OCI-LY7 (cell line): ENCODE results near the gene ANKMY1. TPM values are rescaled to one million over a fixed set of nuclear protein-coding genes. Genes with fewer than 3 reads are reported as not detected.
A peak's percentile ranks its signal among the peaks of the same experiment; 100 is the strongest.

Experiments used
- BruUV-seq: library from RNA; stranded (reverse); fragments of 400-500 nt; replicated peaks from 2 replicates; lab custom pipeline; 2021; lab: Mats Ljungman, UMichigan
- CTCF ChIA-PET: fragments of 300-600 bp; sonication (Branson Sonifier 250); formaldehyde crosslinking; loops from one replicate; lab custom pipeline; 2022; ENCODE audit warnings: antibody characterized with exemption; ENCODE audit not compliant: unreplicated experiment; lab: Charles Lee
- POLR2A ChIA-PET: fragments of 300-600 bp; sonication (Branson Sonifier 250); formaldehyde crosslinking; loops from one replicate; lab custom pipeline; 2022; ENCODE audit warnings: antibody characterized with exemption; lab: Charles Lee
- DNase-seq: peaks from one replicate; pipeline ENCODE4 v3.0.0-alpha.2; 2015; ENCODE audit warnings: low spot score
- H2AFZ ChIP-seq: fragments of 200-600 bp; sonication (generic), shearing (Covaris generic); 2 replicates; pipeline ENCODE4 v1.6.1; 2014; ENCODE audit warnings: mild to moderate bottlenecking, antibody characterized with exemption, low read length, moderate library complexity
- H3K27ac ChIP-seq: fragments of 200-600 bp; sonication (generic); 2 replicates; pipeline ENCODE4 v1.5.1; 2014; ENCODE audit warnings: mixed run types, low read depth, mild to moderate bottlenecking, moderate library complexity, low read length, inconsistent platforms; ENCODE audit not compliant: poor library complexity, severe bottlenecking
- H3K36me3 ChIP-seq: fragments of 200-600 bp; sonication (generic); 2 replicates; pipeline ENCODE4 v1.6.1; 2014; ENCODE audit warnings: mild to moderate bottlenecking, antibody characterized with exemption, low read length, moderate library complexity, mixed read lengths; ENCODE audit not compliant: insufficient read depth
- H3K4me1 ChIP-seq: fragments of 200-600 bp; sonication (generic); 2 replicates; pipeline ENCODE4 v1.5.1; 2014; ENCODE audit warnings: mild to moderate bottlenecking, low read length; ENCODE audit not compliant: insufficient read depth, poor library complexity, severe bottlenecking
- H3K4me2 ChIP-seq: fragments of 200-600 bp; sonication (generic); 2 replicates; pipeline ENCODE4 v1.6.1; 2014; ENCODE audit warnings: mild to moderate bottlenecking, low read length
- H3K4me3 ChIP-seq: fragments of 200-600 bp; sonication (generic); 2 replicates; pipeline ENCODE4 v1.5.1; 2014; ENCODE audit warnings: mild to moderate bottlenecking, low read depth, low read length; ENCODE audit not compliant: poor library complexity, severe bottlenecking
- H3K79me2 ChIP-seq: fragments of 200-600 bp; sonication (generic); 2 replicates; pipeline ENCODE4 v1.6.1; 2016; ENCODE audit warnings: low read depth, mild to moderate bottlenecking, low read length, moderate library complexity, mixed read lengths; ENCODE audit not compliant: insufficient read depth
- H3K9me2 ChIP-seq: fragments of 200-600 bp; sonication (generic); 2 replicates; pipeline ENCODE4 v1.6.1; 2016; ENCODE audit warnings: mild to moderate bottlenecking, low read length, mixed read lengths; ENCODE audit not compliant: insufficient read depth
- H3K9me3 ChIP-seq: fragments of 200-600 bp; sonication (generic); 2 replicates; pipeline ENCODE4 v1.6.1; 2014; ENCODE audit warnings: mild to moderate bottlenecking, mixed run types, low read length, mixed read lengths
- H4K20me1 ChIP-seq: fragments of 200-600 bp; sonication (generic); 2 replicates; pipeline ENCODE4 v1.6.1; 2014; ENCODE audit warnings: mild to moderate bottlenecking, antibody characterized with exemption, low read length, moderate library complexity, mixed read lengths; ENCODE audit not compliant: insufficient read depth
- CTCF ChIP-seq: fragments of 200-600 bp; sonication (generic); conservative IDR thresholded peaks from 2 replicates; pipeline ENCODE4 v1.5.1; 2014; ENCODE audit warnings: mild to moderate bottlenecking, antibody characterized with exemption, low read length, moderate library complexity, mixed read lengths
- EZH2phosphoT487 ChIP-seq: fragments of 200-600 bp; sonication (generic); IDR thresholded peaks from 2 replicates; pipeline ENCODE4 v1.6.1; 2018; ENCODE audit warnings: low read depth, borderline replicate concordance, mild to moderate bottlenecking, mixed run types, antibody characterized with exemption, low read length, moderate library complexity, mixed read lengths
- intact Hi-C: fragments of 100-400 bp; cut with micrococcal nuclease; formaldehyde crosslinking; loops from one replicate; pipeline ENCODE4 v1.10.0; 2022; ENCODE audit not compliant: unreplicated experiment
- total RNA-seq, 2 experiments: library from RNA; depleted of rRNA in 1 of 2; stranded (reverse); fragments of >200 nt in 1 of 2; shearing (Covaris generic) in 1 of 2; gene quantifications; 2 replicates each; pipeline ENCODE4 v1.2.3, GENCODE V29; 2014 to 2022

The ANKMY1 gene
- total RNA-seq, 2 experiments from 2014 or later = 30.6 to 65.9 TPM

- CTCF ChIA-PET = interaction anchor here (2.3 kb wide), 1 partner anchor 21 kb away, joined by 13 read pairs; no protein-coding TSS in a partner anchor
- peak overlapping the region; percentile 96 for H3K4me3 ChIP-seq
- peaks cover 43% of the 10 kb centered on the region for H3K4me1 ChIP-seq
- peak overlapping the region; percentile 98 for H3K27ac ChIP-seq
- peaks cover 10% of the 10 kb centered on the region; the same call in 1 of the 2 replicates for H4K20me1 ChIP-seq
- no peaks in the 10 kb centered on the region for H3K9me3 ChIP-seq
- DNase-seq = peak; percentile 64
- peaks cover 43% of the 10 kb centered on the region for H3K79me2 ChIP-seq
- BruUV-seq = no TSS peak
- H3K9me2 ChIP-seq = no peaks in the 10 kb centered on the region
- intact Hi-C loops = loop anchor here (2.0 to 10.0 kb wide), 3 partner anchors 34 to 1185 kb away; partner anchors contain the start of genes HDAC4, HDLBP and SEPTIN2
- POLR2A ChIA-PET = interaction anchor here (0.7 to 4.4 kb wide), 7 partner anchors 9 to 36 kb away, joined by 3 to 59 read pairs (median 4); partner anchors contain the start of gene RNPEPL1
- peaks cover 40% of the 10 kb centered on the region for H3K36me3 ChIP-seq
- TF ChIP-seq CTCF = 0 out of 2 replicates have a peak, but pooled peaks have one; percentile 29
- no peak for TF ChIP-seq EZH2phosphoT487
- peak overlapping the region; percentile 94 for H3K4me2 ChIP-seq
- H2AFZ ChIP-seq = peak overlapping the region; percentile 20; the same call in 1 of the 2 replicates
These were observed 29.4 kb upstream of the ANKMY1 start for GRCh38 chr2:240586919-240587800.

DNA sequence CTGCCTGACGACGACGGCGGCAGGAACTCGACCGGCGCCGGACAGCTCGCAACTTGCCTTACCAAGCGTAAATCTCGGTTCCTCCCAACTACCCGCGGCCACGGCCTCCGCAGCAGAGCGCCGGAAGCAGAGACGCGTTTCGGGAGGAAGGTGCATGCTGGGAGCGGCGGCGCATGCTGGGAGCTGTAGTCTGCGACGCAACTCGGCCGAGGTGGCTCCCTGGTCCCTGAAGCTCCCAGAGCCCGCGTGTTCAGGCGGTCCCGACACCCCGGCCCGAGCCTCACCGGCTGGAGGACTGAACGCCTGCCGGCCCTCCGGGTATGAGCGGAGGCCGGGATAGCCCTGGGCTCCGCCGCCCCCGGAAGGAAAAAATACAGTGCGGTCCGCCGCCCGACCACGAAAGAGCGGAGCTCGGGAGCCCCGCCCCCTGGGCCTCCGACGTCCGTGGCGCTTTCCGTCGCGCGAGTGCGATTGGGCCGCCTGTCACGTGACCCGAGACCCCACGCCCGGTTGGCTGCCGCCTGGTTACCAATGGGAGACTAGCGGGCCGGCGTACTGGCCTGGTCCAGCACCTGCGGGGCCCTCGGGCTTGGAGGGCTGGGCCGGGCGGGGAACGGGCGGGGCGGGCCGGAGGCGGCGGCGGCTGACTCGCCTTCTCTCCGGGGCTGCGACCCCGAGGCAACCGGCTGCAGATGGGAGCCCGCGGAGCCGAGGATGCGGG lies 28.6 kb upstream of the ANKMY1 start, which contains the start of gene CAPN10:
TSS of gene CAPN10 (plus strand) at position 537 of the 721 bp plus-strand sequence. CDS start at position 715, 178 bp downstream.
- Histone ChIP-seq H3K27ac (peak within 1 kb of the TSS; percentile 98), H3K9me2 (no peaks in the 10 kb centered on the region), H3K9me3 (no peaks in the 10 kb centered on the region), H4K20me1 (peaks cover 10% of the 10 kb centered on the region; the same call in 1 of the 2 replicates), H3K4me1 (peaks cover 51% of the 10 kb centered on the region), H3K36me3 (peaks cover 40% of the 10 kb centered on the region), H3K4me3 (peak within 1 kb of the TSS; percentile 96), H3K4me2 (peak within 1 kb of the TSS; percentile 94), H3K79me2 (peaks cover 51% of the 10 kb centered on the region), H2AFZ (peak within 1 kb of the TSS; percentile 20; the same call in 1 of the 2 replicates)
- TF ChIP-seq CTCF = no peak
- no peak for TF ChIP-seq EZH2phosphoT487
- CTCF ChIA-PET = interaction anchor here (2.3 kb wide), 1 partner anchor 20 kb away, joined by 13 read pairs; no protein-coding TSS in a partner anchor
- BruUV-seq = no TSS peak
- POLR2A ChIA-PET = interaction anchor here (0.7 to 4.4 kb wide), 7 partner anchors 9 to 35 kb away, joined by 3 to 59 read pairs (median 4); partner anchors contain the start of gene RNPEPL1
- intact Hi-C loops = loop anchor here (2.0 to 10.0 kb wide), 3 partner anchors 34 to 1184 kb away; partner anchors contain the start of genes HDAC4, HDLBP and SEPTIN2
- peak; percentile 97 for DNase-seq
